Measurements from ENCODE around the gene NCKAP5L. TPM values are rescaled to one million over a fixed set of nuclear protein-coding genes. Genes with fewer than 3 reads are reported as not detected.

The NCKAP5L gene
- total and polyA plus RNA-seq, 2 of the 8 experiments (the other 6 are each of a cell fraction or from before 2014, with no cell fraction given): 9.4 to 27.9 TPM

- WGBS, 2 experiments (ENCODE audit: extremely low coverage in 1 of 2, insufficient coverage in 1 of 2, insufficient read length in 1 of 2, insufficient replicate concordance in 2 of 2, low coverage in 1 of 2, low lambda C conversion rate in 2 of 2, missing lambda C conversion rate in 1 of 2): 94% methylated on average over 11 of the region's 11 CpGs; no CpG with 5 or more reads in 1 of the 2 experiments
- no peak overlapping the region for H3K4me2 ChIP-seq (ENCODE audit: insufficient read depth in 1 of 2, low read depth in 2 of 2, low read length in 2 of 2)
- POLR2A ChIA-PET (ENCODE audit: partially characterized antibody): interaction anchor here (0.6 to 2.1 kb wide), 9 partner anchors 8 to 159 kb away, joined by 3 to 6 read pairs (median 4); partner anchors contain the start of genes NCKAP5L and TMBIM6
- no peaks in the 10 kb centered on the region for H3K9me3 ChIP-seq (ENCODE audit: insufficient read depth in 2 of 2, low read depth in 1 of 2, low read length in 1 of 2)
- no peaks in the 10 kb centered on the region for H3K23me2 ChIP-seq (ENCODE audit: low read depth, low read length)
- H2BK15ac ChIP-seq (ENCODE audit: low read length): no peak overlapping the region
- H3K4ac ChIP-seq (replicated peaks; ENCODE audit: insufficient read length, low read depth, low read length): no peak overlapping the region
- H2BK5ac ChIP-seq (ENCODE audit: low read depth, low read length): no peak overlapping the region
- no peak overlapping the region for H3K9ac ChIP-seq (replicated peaks in 1 of 4; ENCODE audit: extremely low read depth in 1 of 4, low read depth in 3 of 4, low read length in 3 of 4)
- no peaks in the 10 kb centered on the region for H3K27me3 ChIP-seq (replicated peaks in 1 of 4; ENCODE audit: control insufficient read depth in 3 of 4, extremely low read depth in 1 of 4, insufficient read depth in 3 of 4, low read length in 3 of 4)
- H2AK5ac ChIP-seq (ENCODE audit: low read depth, low read length): no peak overlapping the region
- H3K56ac ChIP-seq (replicated peaks; ENCODE audit: insufficient read length, low read depth, low read length): no peak overlapping the region
- peaks cover 5 to 46% (median 18%) of the 10 kb centered on the region in 4 experiments for H3K36me3 ChIP-seq (ENCODE audit: control insufficient read depth in 2 of 4, insufficient read depth in 4 of 4, low read length in 3 of 4)
- no peak overlapping the region for H2AFZ ChIP-seq (ENCODE audit: low read length)
- H2BK20ac ChIP-seq (ENCODE audit: low read length): no peak overlapping the region
- H3K79me1 ChIP-seq (ENCODE audit: low read depth, low read length): no peaks in the 10 kb centered on the region
- no peak overlapping the region for H3K27ac ChIP-seq (ENCODE audit: low read depth, low read length)
- H4K91ac ChIP-seq (replicated peaks; ENCODE audit: insufficient read length, low read length): no peak overlapping the region
- FAIRE-seq: no peak
- H3K18ac ChIP-seq (ENCODE audit: extremely low read depth, low read length): no peak overlapping the region
- no peaks in the 10 kb centered on the region for H3K79me2 ChIP-seq (ENCODE audit: control insufficient read depth in 1 of 2, insufficient read depth in 2 of 2, low read length in 2 of 2)
- peaks cover 4 to 9% of the 10 kb centered on the region in 2 experiments for H4K20me1 ChIP-seq (replicated peaks in 1 of 2; ENCODE audit: control insufficient read depth in 1 of 2, insufficient read depth in 2 of 2, low read length in 2 of 2)
- no peak overlapping the region for H2BK12ac ChIP-seq (ENCODE audit: low read depth, low read length)
- no peak overlapping the region; the same call in 1 of the 2 replicates for H4K8ac ChIP-seq (ENCODE audit: extremely low read depth, insufficient read depth, low read length)
- TF ChIP-seq TBP (IDR thresholded peaks at IDR 0.05; ENCODE audit: low read depth, low read length) (no peak), JUND (IDR thresholded peaks at IDR 0.05; ENCODE audit: low read length) (no peak), HDAC2 (IDR thresholded peaks at IDR 0.05; ENCODE audit: borderline replicate concordance in 1 of 2, low read depth in 2 of 2, low read length in 2 of 2) (no peak)
- H3K4me3 ChIP-seq (ENCODE audit: extremely low read depth in 1 of 4, insufficient read depth in 2 of 4, low read depth in 3 of 4, low read length in 4 of 4): no peak overlapping the region
- DNase-seq (ENCODE audit: low read depth in 1 of 2, low spot score in 2 of 2): no peak
- H3K23ac ChIP-seq (ENCODE audit: insufficient read length): no peak overlapping the region
- no peak overlapping the region for H3K14ac ChIP-seq (ENCODE audit: insufficient read length)
- no peak overlapping the region for H4K5ac ChIP-seq (ENCODE audit: insufficient read length, low read depth, low read length)
- no peak overlapping the region for H2BK120ac ChIP-seq (replicated peaks; ENCODE audit: low read depth, low read length)
- no peaks in the 10 kb centered on the region for H3K4me1 ChIP-seq (replicated peaks in 1 of 4; ENCODE audit: control insufficient read depth in 3 of 4, insufficient read depth in 4 of 4, low read length in 3 of 4)
- CTCF ChIA-PET (ENCODE audit: partially characterized antibody): interaction anchor here (0.7 to 8.1 kb wide), 11 partner anchors 8 to 166 kb away, joined by 3 to 54 read pairs (median 3); partner anchors contain the start of gene NCKAP5L
These were observed 27.6 kb downstream of the NCKAP5L start for GRCh38 chr12:49800421-49801140.

All from H1 (cell line).